ENCODE data around the gene KL.

KL gene

GRCh38 chr13:33091415-33091774 is 75.2 kb downstream of the KL start:
- Histone ChIP-seq H3K9ac (ENCODE audit: low read depth, low read length) (no peak overlapping the region), H3K9me3 (ENCODE audit: control insufficient read depth, insufficient read depth, low read length) (no peaks in the 10 kb centered on the region), H3K4me1 (ENCODE audit: insufficient read depth, low read length) (peaks cover 9% of the 10 kb centered on the region; the same call in 1 of the 2 replicates), H3K36me3 (ENCODE audit: insufficient read depth, low read length) (no peaks in the 10 kb centered on the region)

- Histone ChIP-seq H3K9ac (ENCODE audit: low read depth, low read length) (no peak overlapping the region), H3K9me3 (ENCODE audit: control insufficient read depth, insufficient read depth, low read length) (no peaks in the 10 kb centered on the region), H3K36me3 (ENCODE audit: insufficient read depth, low read length) (no peaks in the 10 kb centered on the region), H3K4me1 (ENCODE audit: insufficient read depth, low read length) (peaks cover 9% of the 10 kb centered on the region; the same call in 1 of the 2 replicates)
Observed at GRCh38 chr13:33092073-33092987, 76.1 kb downstream of the KL start.

- no peak overlapping the region for H3K9ac ChIP-seq (ENCODE audit: low read depth, low read length)
- no peaks in the 10 kb centered on the region; the same call in 1 of the 2 replicates for H3K9me3 ChIP-seq (ENCODE audit: control insufficient read depth, insufficient read depth, low read length)
- peaks cover 5% of the 10 kb centered on the region; the same call in 1 of the 2 replicates for H3K4me1 ChIP-seq (ENCODE audit: insufficient read depth, low read length)
- no peaks in the 10 kb centered on the region for H3K36me3 ChIP-seq (ENCODE audit: insufficient read depth, low read length)
Observed at GRCh38 chr13:33096886-33097605, 80.8 kb downstream of the KL start.

GRCh38 chr13:33099860-33100259 is 83.6 kb downstream of the KL start:
- H3K4me1 ChIP-seq (ENCODE audit: insufficient read depth, low read length): no peaks in the 10 kb centered on the region
- no peaks in the 10 kb centered on the region for H3K36me3 ChIP-seq (ENCODE audit: insufficient read depth, low read length)
- H3K9me3 ChIP-seq (ENCODE audit: control insufficient read depth, insufficient read depth, low read length): no peaks in the 10 kb centered on the region; the same call in 1 of the 2 replicates
- no peak overlapping the region for H3K9ac ChIP-seq (ENCODE audit: low read depth, low read length)

GRCh38 chr13:33100886-33101285 is 84.7 kb downstream of the KL start:
- H3K9ac ChIP-seq (ENCODE audit: low read depth, low read length): no peak overlapping the region

GRCh38 chr13:33101835-33102234 is 85.6 kb downstream of the KL start:
- no peaks in the 10 kb centered on the region for H3K36me3 ChIP-seq (ENCODE audit: insufficient read depth, low read length)
- no peaks in the 10 kb centered on the region; the same call in 1 of the 2 replicates for H3K9me3 ChIP-seq (ENCODE audit: control insufficient read depth, insufficient read depth, low read length)
- H3K4me1 ChIP-seq (ENCODE audit: insufficient read depth, low read length): no peaks in the 10 kb centered on the region
- H3K9ac ChIP-seq (ENCODE audit: low read depth, low read length): no peak overlapping the region

More at GRCh38 chr13:33100886-33101285, 84.7 kb downstream of the KL start:
- no peaks in the 10 kb centered on the region; the same call in 1 of the 2 replicates for H3K9me3 ChIP-seq (ENCODE audit: control insufficient read depth, insufficient read depth, low read length)
- no peaks in the 10 kb centered on the region for H3K36me3 ChIP-seq (ENCODE audit: insufficient read depth, low read length)
- H3K4me1 ChIP-seq (ENCODE audit: insufficient read depth, low read length): no peaks in the 10 kb centered on the region

- no peaks in the 10 kb centered on the region for H3K4me1 ChIP-seq (ENCODE audit: insufficient read depth, low read length)
- H3K9ac ChIP-seq (ENCODE audit: low read depth, low read length): no peak overlapping the region
- no peaks in the 10 kb centered on the region for H3K9me3 ChIP-seq (ENCODE audit: control insufficient read depth, insufficient read depth, low read length)
- H3K36me3 ChIP-seq (ENCODE audit: insufficient read depth, low read length): no peaks in the 10 kb centered on the region
Observed at GRCh38 chr13:33103457-33103856, 87.2 kb downstream of the KL start.

- no peaks in the 10 kb centered on the region for H3K4me1 ChIP-seq (ENCODE audit: insufficient read depth, low read length)
- H3K36me3 ChIP-seq (ENCODE audit: insufficient read depth, low read length): no peaks in the 10 kb centered on the region
- H3K9me3 ChIP-seq (ENCODE audit: control insufficient read depth, insufficient read depth, low read length): no peaks in the 10 kb centered on the region
- no peak overlapping the region for H3K9ac ChIP-seq (ENCODE audit: low read depth, low read length)
Observed at GRCh38 chr13:33105387-33106005, 89.3 kb downstream of the KL start.

GRCh38 chr13:33106656-33107360 is 90.6 kb downstream of the KL start:
- Histone ChIP-seq H3K9ac (ENCODE audit: low read depth, low read length) (no peak overlapping the region), H3K36me3 (ENCODE audit: insufficient read depth, low read length) (no peaks in the 10 kb centered on the region), H3K4me1 (ENCODE audit: insufficient read depth, low read length) (no peaks in the 10 kb centered on the region), H3K9me3 (ENCODE audit: control insufficient read depth, insufficient read depth, low read length) (no peaks in the 10 kb centered on the region)

GRCh38 chr13:33107361-33107760 is 91.1 kb downstream of the KL start:
- Histone ChIP-seq H3K36me3 (ENCODE audit: insufficient read depth, low read length) (no peaks in the 10 kb centered on the region), H3K9me3 (ENCODE audit: control insufficient read depth, insufficient read depth, low read length) (no peaks in the 10 kb centered on the region), H3K9ac (ENCODE audit: low read depth, low read length) (no peak overlapping the region), H3K4me1 (ENCODE audit: insufficient read depth, low read length) (no peaks in the 10 kb centered on the region)

GRCh38 chr13:33108620-33109019 is 92.4 kb downstream of the KL start:
- H3K36me3 ChIP-seq (ENCODE audit: insufficient read depth, low read length): no peaks in the 10 kb centered on the region
- H3K9me3 ChIP-seq (ENCODE audit: control insufficient read depth, insufficient read depth, low read length): no peaks in the 10 kb centered on the region
- H3K4me1 ChIP-seq (ENCODE audit: insufficient read depth, low read length): no peaks in the 10 kb centered on the region
- H3K9ac ChIP-seq (ENCODE audit: low read depth, low read length): no peak overlapping the region

GRCh38 chr13:33109271-33109697 is 93.1 kb downstream of the KL start:
- no peak overlapping the region for H3K9ac ChIP-seq (ENCODE audit: low read depth, low read length)
- H3K36me3 ChIP-seq (ENCODE audit: insufficient read depth, low read length): peaks cover 3% of the 10 kb centered on the region; the same call in 1 of the 2 replicates
- no peaks in the 10 kb centered on the region for H3K9me3 ChIP-seq (ENCODE audit: control insufficient read depth, insufficient read depth, low read length)
- H3K4me1 ChIP-seq (ENCODE audit: insufficient read depth, low read length): no peaks in the 10 kb centered on the region

- H3K9me3 ChIP-seq (ENCODE audit: control insufficient read depth, insufficient read depth, low read length): no peaks in the 10 kb centered on the region
- no peaks in the 10 kb centered on the region for H3K4me1 ChIP-seq (ENCODE audit: insufficient read depth, low read length)
- no peak overlapping the region for H3K9ac ChIP-seq (ENCODE audit: low read depth, low read length)
- H3K36me3 ChIP-seq (ENCODE audit: insufficient read depth, low read length): peaks cover 5% of the 10 kb centered on the region; the same call in 1 of the 2 replicates
Observed at GRCh38 chr13:33109801-33110200, 93.6 kb downstream of the KL start.

- H3K9me3 ChIP-seq (ENCODE audit: control insufficient read depth, insufficient read depth, low read length): no peaks in the 10 kb centered on the region
- no peak overlapping the region for H3K9ac ChIP-seq (ENCODE audit: low read depth, low read length)
- peaks cover 5% of the 10 kb centered on the region; the same call in 1 of the 2 replicates for H3K36me3 ChIP-seq (ENCODE audit: insufficient read depth, low read length)
- no peaks in the 10 kb centered on the region for H3K4me1 ChIP-seq (ENCODE audit: insufficient read depth, low read length)
Observed at GRCh38 chr13:33110386-33110712, 94.1 kb downstream of the KL start.
